Daoy (cell line): Measurements from ENCODE around the gene OSER1. TPM values are rescaled to one million over a fixed set of nuclear protein-coding genes. Genes with fewer than 3 reads are reported as not detected.
"Not testable (repeated sequence)": the region's sequence is repeated elsewhere in the genome, so short reads cannot be mapped to it uniquely, and the experiment has no call there.

Experiments
- DNase-seq: peaks from one replicate; pipeline ENCODE4 v3.0.0-alpha.2; 2015; ENCODE audit warnings: low read depth
- total RNA-seq: library from RNA; depleted of rRNA; stranded (reverse); fragments of >200 nt; shearing (Covaris generic); gene quantifications from 2 replicates; pipeline ENCODE4 v1.2.3, GENCODE V29; 2014

The OSER1 gene
- total RNA-seq, 1 experiment from 2014 or later = 49.1 TPM

GRCh38 chr20:44200983-44201382, 9.6 kb downstream of the OSER1 start:
- DNase-seq = no peak

GRCh38 chr20:44200371-44200770, 10.2 kb downstream of the OSER1 start:
- DNase-seq = no peak

GRCh38 chr20:44199877-44200276, 10.7 kb downstream of the OSER1 start:
- DNase-seq = no peak

- DNase-seq = no peak
Observed at GRCh38 chr20:44198872-44199271, 11.7 kb downstream of the OSER1 start.

GRCh38 chr20:44196271-44196670, 14.3 kb downstream of the OSER1 start:
- no peak for DNase-seq

- DNase-seq = no peak
Observed at GRCh38 chr20:44195605-44196004, 15.0 kb downstream of the OSER1 start.

- DNase-seq = no peak
Observed at GRCh38 chr20:44193801-44194200, 16.8 kb downstream of the OSER1 start.

GRCh38 chr20:44191640-44192039, 18.9 kb downstream of the OSER1 start:
- not testable (repeated sequence) for DNase-seq

GRCh38 chr20:44190197-44190852, 20.2 kb downstream of the OSER1 start:
- DNase-seq = peak; percentile 68

- DNase-seq = no peak
Observed at GRCh38 chr20:44188752-44189151, 21.8 kb downstream of the OSER1 start.

- DNase-seq = peak; percentile 53
Observed at GRCh38 chr20:44187772-44188709, 22.5 kb downstream of the OSER1 start.

GRCh38 chr20:44187054-44187771, 23.4 kb downstream of the OSER1 start, which contains the start of gene JPH2:
Gene JPH2, minus strand, starts transcription at chr20:44187188. Its CDS starts 483 bp downstream, at chr20:44186705.
- peak; percentile 90 for DNase-seq

- DNase-seq = no peak
Observed at GRCh38 chr20:44186674-44187053, 23.9 kb downstream of the OSER1 start.

- no peak for DNase-seq
Observed at GRCh38 chr20:44186201-44186600, 24.4 kb downstream of the OSER1 start.

GRCh38 chr20:44185574-44185973, 25.0 kb downstream of the OSER1 start:
- no peak for DNase-seq

- no peak for DNase-seq
Observed at GRCh38 chr20:44183282-44183681, 27.3 kb downstream of the OSER1 start.

GRCh38 chr20:44182863-44183262, 27.7 kb downstream of the OSER1 start:
- no peak for DNase-seq

- no peak for DNase-seq
Observed at GRCh38 chr20:44182135-44182765, 28.3 kb downstream of the OSER1 start.

GRCh38 chr20:44181611-44182010, 29.0 kb downstream of the OSER1 start:
- DNase-seq = no peak

GRCh38 chr20:44180814-44181213, 29.8 kb downstream of the OSER1 start:
- no peak for DNase-seq

- no peak for DNase-seq
Observed at GRCh38 chr20:44176833-44177534, 33.6 kb downstream of the OSER1 start.
